GM18517 (cell line): Measurements from ENCODE around the gene LIN28B.
"Not testable (repeated sequence)": the region's sequence is repeated elsewhere in the genome, so short reads cannot be mapped to it uniquely, and the experiment has no call there.

ENCODE experiments used
- ATAC-seq: cut with Tn5 transposase; IDR thresholded peaks from one replicate; pipeline ENCODE4 v1.9.1; 2021; ENCODE audit warnings: mild to moderate bottlenecking, moderate library complexity; ENCODE audit not compliant: unreplicated experiment

LIN28B gene

GRCh38 chr6:105058846-105059245 lies 101.9 kb downstream of the LIN28B start:
- ATAC-seq, result no peak

DNA sequence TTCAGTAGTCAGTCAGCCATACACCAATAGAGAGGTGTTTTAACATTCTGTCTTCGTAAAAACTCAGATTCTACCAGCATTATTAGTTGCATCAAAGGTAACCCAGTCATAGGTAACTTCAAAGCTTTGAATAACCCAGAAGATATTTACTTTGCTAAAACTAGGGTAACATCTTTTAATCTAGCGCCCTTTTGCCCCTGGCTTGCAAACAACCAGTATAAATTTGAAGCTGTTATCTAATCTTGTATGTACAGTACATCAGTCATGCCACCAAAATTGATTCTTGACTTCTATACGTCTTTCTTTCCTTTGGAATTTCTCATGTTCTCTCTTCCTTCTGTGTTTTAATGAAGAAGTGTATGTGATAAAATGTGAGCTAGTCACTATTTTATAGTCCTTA lies 109.3 kb downstream of the LIN28B start:
- ATAC-seq, result no peak

GRCh38 chr6:105066836-105067235 lies 109.9 kb downstream of the LIN28B start:
- ATAC-seq, result no peak

DNA sequence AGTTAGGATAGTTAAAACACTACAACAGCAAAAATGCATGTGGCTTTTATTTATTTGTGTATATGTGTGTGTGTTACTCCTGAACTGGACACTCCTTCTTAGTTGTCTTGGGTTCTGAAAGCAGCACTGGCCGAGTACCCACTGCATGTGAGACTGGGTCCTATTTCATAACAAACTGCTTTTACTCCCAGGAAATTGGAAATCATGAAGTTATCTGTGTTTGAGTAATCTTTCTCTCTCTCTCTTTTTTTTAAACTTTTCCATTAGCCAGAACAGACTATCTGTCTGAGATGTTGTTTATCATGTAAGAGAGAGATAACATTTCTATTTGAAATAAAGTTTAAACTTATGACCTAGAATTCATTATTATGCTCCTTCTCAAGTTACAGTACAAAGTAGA lies 110.4 kb downstream of the LIN28B start:
- ATAC-seq, result no peak

GRCh38 chr6:105068407-105068806 lies 111.5 kb downstream of the LIN28B start:
- ATAC-seq, result no peak

DNA sequence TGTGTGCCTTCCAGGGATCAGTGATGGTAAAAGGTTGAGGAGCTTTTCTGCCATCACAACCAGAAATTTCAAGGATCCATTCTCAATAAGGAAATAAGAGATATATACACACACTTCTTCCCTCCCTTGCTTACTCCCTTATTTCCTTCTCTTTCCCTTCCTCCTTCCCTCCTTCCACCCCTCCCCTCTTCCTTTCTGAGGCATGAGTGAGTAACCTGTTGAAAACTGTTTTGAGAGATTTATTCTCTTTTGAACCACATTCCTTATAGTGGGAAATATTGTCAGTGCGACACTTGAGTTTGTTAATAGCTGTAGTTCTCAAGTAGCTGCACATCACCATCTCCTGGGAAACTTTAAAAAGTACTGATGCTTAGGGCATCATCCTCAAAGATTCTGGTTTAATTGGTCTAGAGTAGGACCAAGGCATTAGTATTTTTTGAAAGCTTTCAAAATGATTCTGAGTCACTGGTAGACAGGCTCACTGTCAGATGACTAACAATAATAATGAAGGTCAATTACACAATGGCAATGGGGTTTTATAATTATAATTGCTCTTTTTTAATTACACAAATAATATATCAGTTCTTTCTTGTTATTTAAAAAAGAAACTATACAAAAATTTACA lies 113.0 kb downstream of the LIN28B start:
- no peak for ATAC-seq

DNA sequence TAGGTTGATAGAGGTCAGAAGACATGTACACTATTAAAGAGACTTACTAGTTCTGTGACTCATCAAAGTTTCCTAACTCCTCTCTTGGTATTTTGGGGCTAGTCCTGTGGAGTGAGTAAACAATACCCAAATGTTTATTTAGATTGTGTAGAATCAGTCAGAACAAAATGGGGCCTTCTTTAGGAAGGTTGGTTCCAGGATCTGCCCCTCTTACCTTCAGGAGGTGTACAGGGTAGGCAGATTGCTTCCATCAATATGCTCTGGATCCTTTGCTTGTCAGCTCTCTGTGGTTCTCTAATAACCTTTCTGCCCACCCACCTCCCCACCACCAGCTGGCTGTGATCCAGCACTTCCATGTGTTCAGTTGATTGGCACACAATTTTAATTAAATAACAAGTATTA lies 115.9 kb downstream of the LIN28B start:
- no peak for ATAC-seq

DNA sequence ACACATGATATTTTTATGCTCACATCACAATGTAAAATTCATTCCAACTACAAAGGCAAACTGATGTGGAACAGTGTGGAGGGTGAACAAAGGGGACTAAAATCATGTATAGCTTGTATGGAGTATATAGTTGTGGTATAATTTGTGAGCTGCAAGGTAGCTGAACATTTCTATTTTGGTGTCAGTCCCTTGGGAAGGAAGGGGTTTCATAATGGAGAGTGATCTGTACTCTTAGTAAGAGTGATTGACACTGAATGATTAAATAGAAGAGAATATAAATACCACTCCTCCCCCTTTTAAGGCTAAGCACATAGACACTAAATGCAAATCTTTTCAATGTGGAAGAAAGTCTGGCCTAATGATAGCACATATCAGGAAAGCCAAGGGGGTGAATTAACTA lies 118.3 kb downstream of the LIN28B start:
- no peak for ATAC-seq

DNA sequence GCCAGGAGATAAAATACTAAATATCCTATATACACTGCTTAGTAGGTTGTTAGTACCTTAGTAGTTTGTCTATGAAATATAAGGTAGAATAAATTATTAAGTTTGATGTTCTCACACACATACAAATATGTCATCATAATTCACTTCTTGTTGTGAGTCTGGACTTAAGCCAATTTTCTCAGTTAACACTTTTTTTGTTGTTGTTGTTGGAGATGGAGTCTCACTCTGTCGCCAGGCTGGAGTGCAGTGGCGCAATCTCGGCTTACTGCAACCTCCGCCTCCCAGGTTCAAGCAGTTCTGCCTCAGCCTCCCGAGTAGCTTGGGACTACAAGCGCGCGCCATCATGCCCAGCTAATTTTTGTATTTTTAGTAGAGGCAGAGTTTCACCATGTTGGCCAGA lies 119.5 kb downstream of the LIN28B start:
- not testable (repeated sequence) for ATAC-seq

GRCh38 chr6:105077596-105078385 lies 120.9 kb downstream of the LIN28B start:
- ATAC-seq, result peak; percentile 65

- ATAC-seq, result no peak
Observed at GRCh38 chr6:105078386-105078708, 121.4 kb downstream of the LIN28B start.

DNA sequence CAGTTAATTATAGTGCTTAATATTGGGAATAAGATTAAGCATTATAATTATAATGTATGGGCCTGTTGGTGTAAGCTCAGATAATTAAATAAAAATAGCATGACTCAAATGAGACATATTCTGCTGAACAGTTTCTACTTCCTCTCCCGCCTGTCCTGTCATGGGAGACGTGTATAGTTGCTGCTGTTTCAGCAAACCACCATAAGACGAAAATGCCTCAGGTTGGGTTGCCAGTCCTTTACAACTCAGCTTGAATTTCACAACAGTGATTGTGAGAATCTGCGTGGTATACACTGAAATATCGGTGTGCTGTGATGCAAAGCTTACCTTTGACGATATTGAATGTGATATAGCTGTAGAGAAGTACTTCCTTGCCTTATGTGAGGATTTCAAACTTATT lies 123.4 kb downstream of the LIN28B start:
- ATAC-seq, result no peak

- ATAC-seq, result not testable (repeated sequence)
Observed at GRCh38 chr6:105081662-105082061, 124.8 kb downstream of the LIN28B start.

- no peak for ATAC-seq
Observed at GRCh38 chr6:105087571-105088211, 130.8 kb downstream of the LIN28B start.

DNA sequence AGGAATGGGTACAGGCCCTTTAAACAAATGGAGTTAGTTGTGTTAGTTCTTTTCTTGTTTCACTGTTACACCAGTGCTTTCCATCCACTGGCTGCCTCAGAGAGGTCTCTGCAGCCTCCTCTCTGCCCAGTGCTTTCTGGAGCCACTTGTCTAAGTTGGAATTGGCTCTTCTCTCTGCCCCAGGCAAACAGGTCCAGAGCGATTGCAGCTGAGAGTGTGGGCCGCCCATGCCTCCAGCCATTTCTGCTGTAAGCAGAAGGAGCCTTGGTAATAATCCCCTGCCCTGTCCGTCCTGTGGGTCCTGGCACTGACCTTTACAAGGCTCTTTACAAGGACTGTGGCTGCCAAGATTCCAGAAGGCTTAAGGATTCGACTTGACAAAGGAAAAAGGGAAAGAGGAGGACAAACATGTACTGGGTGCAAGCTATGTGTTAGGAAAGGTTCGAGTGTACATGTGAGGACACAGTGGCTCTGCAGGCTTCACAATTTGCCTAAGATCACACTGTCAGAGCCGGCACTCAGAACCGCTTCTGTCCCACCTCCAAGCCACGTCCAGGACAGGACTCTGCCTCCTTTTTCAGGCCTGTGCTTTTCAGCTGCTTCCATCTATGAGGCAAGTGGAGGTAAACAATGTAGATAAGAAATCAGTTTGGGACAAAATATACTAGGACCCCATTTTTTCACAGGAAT lies 134.4 kb downstream of the LIN28B start:
- ATAC-seq, result no peak

- no peak for ATAC-seq
Observed at GRCh38 chr6:105094133-105094640, 137.3 kb downstream of the LIN28B start.

DNA sequence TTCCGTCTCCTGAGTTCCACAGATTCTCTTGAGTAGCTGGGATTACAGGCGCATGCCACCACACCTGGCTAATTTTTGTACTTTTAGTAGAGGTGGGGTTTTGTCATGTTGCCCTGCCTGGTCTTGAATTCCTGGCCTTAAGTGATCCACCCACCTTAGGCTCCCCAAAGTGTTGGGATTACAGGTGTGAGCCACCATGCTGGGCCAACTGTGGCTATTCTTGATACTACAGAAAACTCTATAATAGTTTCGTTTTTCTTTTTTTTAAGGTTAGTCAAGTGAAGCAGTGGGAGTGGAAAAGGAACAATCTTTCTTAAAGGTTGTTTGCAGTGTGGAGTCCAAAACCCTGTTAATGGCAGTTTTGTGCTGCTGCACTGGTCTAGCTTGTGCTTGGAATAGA lies 138.2 kb downstream of the LIN28B start:
- ATAC-seq, result no peak

- ATAC-seq, result no peak
Observed at GRCh38 chr6:105097288-105097687, 140.4 kb downstream of the LIN28B start.

DNA sequence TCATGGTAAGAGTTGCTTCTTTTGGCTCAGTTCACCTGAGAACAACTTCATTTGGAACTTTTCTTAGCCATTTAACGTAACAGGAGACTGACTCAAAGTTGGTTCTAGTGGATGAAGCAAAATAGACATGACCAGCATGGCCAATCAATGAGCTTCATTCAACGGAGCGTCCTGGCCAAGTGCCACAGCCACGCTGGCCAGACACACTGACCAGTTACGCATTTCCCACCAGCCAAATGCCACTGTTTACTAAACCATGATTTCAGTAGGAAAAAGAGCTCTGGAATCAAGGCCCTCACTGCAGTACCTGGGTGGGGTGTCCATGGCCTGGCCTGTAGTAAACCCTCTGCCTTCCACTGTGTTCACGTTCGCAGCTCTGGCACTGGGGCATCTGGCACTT lies 142.5 kb downstream of the LIN28B start:
- no peak for ATAC-seq

DNA sequence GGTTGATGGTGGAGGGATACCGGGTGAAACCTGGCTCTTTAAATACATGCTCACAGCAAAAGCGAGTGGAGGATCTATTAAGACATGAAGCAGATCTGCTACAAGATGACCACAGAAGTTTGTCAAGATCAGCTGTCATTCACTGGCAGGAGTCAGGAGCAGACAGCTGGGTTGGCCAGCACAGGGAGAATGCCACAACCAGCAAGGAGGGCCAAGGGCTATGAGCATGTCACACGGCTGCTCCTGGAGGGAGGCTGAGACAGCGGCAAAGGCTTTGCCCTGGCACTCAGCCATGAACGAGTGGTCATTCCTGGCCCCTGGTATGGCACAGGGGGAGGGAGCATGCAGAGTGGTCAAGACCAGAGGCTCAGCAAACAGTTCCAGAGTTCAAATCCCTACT lies 145.3 kb downstream of the LIN28B start:
- ATAC-seq, result no peak

DNA sequence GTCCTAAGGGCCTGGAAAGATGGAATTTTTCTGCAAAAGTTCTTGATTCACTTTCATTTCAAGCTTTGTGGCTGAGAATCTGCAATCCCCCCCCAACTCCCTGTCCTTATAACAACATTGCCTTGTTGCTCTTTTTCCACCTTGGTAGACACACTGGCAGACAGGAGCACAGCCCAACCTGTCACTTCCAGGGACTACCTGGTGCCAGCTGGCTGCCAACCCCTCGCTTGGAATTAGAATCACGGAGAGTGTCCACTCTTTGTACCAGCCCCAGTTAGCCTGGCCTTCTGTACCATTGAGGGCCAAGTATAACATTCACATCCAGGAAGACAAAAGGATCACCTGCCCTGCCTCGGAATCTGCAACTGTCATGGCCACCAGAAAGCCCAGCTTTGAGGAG lies 148.2 kb downstream of the LIN28B start:
- ATAC-seq, result no peak
